GM19463 (cell line): ENCODE data around the gene CCDC137.
"Not testable (repeated sequence)": the region's sequence is repeated elsewhere in the genome, so short reads cannot be mapped to it uniquely, and the experiment has no call there.

Experiments used
- ATAC-seq: cut with Tn5 transposase; IDR thresholded peaks from one replicate; pipeline ENCODE4 v1.9.1; 2021; ENCODE audit warnings: mild to moderate bottlenecking, moderate library complexity; ENCODE audit not compliant: unreplicated experiment

The CCDC137 gene

DNA sequence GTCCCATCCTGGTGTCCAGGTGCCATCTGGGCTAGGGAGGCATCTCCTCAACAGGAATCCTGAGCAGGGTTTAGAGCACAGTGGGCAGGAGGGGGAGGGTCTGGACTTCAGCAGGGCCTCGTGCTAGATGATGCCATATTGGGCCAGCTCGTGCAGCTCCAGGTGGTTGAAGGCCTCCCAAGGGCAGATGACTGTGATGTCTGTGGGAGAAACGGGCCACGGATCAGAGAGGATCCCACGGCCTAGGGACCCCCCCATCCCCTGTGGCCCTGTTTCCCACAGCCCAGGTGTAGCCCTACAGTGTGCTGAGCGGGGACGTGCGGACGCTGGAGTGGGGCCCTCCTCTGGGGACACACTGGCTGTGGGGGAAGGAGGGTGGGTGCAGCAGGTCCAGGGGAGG is 15.6 kb upstream of the CCDC137 start:
- no peak for ATAC-seq

DNA sequence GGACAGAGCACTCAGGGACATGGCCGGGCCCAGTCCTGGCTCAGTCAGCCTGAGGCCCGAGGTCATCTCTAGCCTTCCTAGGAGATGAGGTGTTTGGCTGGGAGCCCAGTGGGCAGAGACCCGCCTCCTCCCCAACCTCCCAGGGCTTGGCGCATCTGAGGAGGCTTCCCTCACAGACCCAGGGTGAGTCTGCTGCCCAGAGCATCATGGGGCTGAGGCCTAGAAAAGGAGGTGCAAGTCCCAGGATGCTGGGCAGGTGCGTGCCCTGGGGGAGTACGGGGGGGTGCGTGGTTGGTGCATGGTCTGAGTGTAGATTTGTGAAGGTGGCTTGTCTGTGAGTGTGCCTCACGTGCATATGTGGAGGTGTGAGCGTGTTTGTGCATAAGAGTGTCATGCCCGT is 14.8 kb upstream of the CCDC137 start:
- ATAC-seq = no peak

DNA sequence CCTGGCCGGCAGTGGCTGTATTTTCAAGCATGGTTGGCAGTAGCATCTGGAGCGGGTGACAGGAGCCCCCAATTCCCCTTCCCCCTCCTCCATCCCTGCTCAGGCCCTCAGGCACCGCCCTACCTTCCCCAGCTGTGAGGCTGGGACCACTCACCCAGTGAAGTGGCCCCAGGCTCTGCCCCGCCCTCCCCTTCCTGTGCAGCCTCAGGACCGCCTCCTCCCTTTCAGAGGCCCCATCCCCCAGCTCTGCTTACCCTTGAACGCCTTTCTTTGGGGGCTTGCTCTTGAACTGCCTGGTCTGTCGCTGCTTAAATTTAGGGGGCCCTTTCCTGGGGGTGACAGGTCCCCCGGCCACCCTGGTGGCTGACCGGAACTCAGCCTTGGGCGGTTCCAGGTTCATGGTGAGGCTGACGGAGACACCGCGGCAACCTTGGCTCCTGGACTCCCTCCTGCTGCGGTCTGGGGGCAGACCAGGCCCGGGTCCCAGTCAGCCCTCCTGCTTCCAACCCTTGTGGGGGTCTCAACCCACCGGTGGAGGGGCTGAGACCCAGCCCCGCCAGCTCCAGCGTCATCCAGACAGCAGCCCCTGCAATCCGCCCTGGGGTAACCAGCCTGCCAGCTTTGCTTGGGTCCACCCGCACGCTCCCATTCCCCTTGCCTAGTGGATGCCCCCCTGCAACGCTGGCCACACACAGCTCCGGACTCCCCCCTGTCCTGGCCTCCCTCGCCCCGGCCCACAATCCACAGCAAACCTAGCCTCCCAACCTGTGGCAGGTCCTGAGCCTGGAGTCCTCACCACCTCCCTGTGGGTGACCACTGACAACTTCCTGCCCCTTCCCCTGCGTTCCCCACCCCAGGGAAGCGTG is 13.4 kb upstream of the CCDC137 start:
- ATAC-seq = no peak

- ATAC-seq = no peak
Measured at GRCh38 chr17:81655378-81656117, 11.0 kb upstream of the CCDC137 start.

- no peak for ATAC-seq
Measured at GRCh38 chr17:81656118-81656743, 10.3 kb upstream of the CCDC137 start, which contains the start of gene PDE6G. PDE6G (minus strand) TSS chr17:81656542; CDS start chr17:81653305, 3,237 bp downstream.

- no peak for ATAC-seq
Measured at GRCh38 chr17:81656835-81657234, 9.7 kb upstream of the CCDC137 start.

DNA sequence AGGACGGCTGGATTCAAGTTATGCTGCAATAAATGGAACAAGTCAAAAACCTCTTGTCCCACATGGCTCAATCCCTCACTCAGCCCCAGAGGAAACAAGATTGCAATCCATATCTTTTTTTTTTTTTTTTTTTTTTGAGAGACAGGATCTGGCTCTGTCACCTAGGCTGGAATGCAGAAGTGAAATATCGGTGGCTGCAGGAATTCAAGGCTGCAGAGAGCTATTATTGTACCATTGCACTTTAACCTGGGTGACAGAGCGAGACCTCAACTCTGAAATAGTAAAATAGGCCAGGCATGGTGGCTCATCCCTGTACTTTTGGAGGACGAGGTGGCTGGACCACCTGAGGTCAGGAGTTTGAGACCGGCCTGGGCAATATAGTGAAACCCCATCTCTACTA is 7.5 kb upstream of the CCDC137 start:
- no peak for ATAC-seq

DNA sequence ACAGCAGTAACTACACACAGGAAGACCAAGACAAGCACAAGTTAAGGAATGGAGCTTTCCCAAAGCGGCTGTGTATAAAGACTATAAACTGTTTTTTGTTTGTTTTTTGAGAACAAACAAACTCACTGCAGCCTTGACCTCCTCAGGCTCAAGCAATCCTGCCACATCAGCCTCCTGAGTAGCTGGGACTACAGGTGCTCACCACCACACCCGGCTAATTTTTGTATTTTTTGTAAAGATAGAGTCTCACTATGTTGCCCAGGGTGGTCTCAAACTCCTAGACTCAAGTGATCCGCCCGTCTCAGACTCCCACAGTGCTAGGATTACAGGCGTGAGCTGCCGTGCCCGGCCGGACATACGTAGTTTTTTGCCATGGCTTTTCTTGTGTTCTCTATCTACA is 6.1 kb upstream of the CCDC137 start:
- no peak for ATAC-seq

DNA sequence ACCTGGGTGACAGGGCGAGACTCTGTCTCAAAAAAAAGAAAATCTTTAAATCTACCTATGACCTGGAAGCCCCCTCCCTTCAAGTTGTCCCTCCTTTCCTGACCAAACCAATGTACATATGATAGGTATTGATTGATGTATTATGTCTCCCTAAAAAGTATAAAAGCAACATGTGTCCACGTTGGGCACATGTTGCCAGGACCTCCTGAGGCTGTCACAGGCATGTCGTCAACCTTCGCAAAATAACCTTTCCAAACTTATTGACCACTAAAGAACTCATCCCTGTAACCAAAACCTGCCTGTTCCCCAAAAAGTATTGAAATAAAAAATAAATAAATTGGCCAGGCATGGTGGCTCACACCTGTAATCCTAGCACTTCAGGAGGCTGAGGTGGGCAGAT is 4.5 kb upstream of the CCDC137 start:
- no peak for ATAC-seq

GRCh38 chr17:81664051-81664470 is 2.5 kb upstream of the CCDC137 start:
- ATAC-seq = no peak

DNA sequence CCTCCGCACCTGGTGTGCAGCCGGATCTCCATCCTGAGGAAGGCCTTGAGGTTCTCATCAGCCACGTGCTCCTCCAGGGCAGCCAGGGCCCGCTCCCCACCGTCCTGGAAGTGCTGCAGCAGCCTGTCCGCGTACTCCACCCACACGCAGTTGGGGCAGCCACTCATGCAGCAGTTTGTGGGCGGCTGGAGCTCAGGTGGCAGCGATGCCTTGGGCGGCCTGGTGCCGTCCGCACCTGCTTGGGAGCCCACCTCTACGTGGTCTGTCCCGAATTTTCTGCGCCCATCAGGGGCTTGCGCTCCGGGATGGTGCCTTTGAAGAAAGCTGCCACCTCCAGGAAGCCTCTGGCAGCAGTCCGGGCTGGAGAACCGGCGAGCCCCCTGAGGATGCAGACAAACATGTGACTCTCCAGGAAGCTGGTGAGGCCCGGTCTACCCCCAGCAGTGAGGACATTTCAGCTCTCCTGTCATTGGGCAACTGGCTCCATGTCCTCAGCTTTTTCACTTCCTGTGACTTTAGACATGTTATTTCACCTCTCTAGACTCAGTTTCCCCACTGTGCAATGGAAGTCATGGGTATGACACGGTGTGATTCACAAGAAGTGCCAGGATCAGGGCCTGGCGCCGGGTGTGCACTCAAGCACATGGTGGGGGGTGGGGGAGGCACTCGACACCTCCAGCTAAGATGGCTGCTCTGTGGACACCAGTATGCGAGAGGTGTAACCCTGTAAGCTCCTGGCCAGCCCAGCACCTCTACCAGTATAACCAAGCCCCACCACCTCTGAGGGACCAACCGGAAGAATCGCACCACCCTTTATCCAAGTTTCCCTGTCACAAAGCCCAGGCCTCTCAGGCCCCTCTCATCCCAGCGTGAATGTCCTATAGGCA is 1.1 kb upstream of the CCDC137 start:
- ATAC-seq = no peak

DNA sequence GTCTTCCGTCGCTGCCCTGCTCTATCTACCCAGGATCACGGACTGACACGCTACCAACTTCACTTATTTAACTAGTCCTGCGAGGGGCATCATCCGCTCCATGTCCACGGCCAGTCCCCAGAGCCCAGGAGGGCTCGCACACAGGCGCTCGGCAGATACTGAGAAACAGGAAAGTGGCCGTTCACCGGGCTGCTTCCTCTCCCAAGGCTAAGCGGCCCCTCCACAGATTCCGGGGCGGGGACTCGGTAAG is 520 bp upstream of the CCDC137 start:
- peak; percentile 6 for ATAC-seq

DNA sequence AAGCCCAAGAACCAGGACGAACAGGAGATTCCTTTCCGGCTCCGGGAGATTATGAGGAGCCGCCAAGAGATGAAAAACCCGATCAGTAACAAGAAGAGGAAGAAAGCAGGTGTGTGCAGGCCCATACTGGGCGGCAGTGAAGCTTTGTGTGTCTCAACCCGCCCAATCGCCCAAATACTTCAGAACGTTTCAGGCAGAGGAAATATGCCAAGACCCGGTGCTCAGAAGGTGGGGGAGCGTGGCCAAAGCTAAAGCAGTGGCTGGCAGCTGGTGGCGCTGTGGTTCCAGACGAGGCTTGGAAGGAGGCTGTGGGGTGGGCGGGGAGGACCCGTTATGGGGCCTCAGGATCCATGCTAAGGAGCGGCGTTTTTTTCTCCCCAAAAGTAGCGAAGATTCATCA is 1.2 kb downstream of the CCDC137 start:
- no peak for ATAC-seq

- no peak for ATAC-seq
Measured at GRCh38 chr17:81672504-81672903, 6.0 kb downstream of the CCDC137 start.

DNA sequence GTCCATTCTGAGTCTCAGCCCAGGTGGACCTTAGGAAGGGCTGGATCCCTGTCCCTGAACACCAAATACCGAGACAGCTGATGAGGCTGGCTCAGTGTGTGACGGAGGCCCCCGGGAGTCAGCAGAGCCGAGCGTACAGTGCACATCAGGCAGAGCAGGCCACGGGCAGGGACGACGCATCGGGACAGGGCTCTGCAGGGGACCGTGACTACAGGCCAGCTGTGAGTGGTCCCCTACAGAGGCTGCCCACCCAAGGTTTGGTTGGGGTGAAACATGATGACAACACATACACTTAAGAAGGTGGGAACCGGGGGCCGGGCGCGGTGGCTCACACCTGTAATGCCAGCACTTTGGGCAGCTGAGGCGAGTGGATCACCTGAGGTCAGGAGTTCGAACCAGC is 6.4 kb downstream of the CCDC137 start:
- ATAC-seq = no peak

GRCh38 chr17:81673561-81674258 is 7.2 kb downstream of the CCDC137 start:
- no peak for ATAC-seq

DNA sequence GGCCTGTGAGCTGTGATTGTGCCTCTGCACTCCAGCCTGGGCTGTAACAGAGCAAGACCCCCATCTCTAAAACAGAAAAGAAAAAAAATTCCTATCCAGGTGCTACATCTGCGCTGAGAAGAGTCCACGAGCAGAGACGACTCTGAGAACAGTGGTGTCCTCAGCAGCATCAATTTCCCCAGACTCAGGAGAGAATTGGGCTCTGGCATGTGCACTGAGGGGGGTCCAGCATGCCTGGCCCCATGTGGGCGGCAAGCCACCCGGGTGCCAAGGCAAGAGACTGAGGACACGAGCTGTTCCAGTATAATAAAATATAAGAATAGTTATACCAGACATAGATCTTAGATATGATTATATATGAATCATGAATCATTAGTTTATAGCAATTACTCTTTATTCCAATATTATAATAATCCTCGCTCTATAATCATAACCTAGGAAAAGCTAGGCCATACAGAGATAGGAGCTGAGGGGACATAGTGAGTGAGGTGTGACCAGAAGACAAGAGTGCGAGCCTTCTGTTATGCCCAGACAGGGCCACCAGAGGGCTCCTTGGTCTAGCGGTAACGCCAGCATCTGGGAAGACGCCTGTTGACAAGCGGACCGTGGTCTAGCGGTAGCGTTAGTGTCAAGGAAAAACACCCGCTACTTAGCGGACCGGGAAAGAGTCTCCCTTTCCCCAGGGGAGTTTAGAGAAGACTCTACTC is 9.1 kb downstream of the CCDC137 start:
- not testable (repeated sequence) for ATAC-seq

DNA sequence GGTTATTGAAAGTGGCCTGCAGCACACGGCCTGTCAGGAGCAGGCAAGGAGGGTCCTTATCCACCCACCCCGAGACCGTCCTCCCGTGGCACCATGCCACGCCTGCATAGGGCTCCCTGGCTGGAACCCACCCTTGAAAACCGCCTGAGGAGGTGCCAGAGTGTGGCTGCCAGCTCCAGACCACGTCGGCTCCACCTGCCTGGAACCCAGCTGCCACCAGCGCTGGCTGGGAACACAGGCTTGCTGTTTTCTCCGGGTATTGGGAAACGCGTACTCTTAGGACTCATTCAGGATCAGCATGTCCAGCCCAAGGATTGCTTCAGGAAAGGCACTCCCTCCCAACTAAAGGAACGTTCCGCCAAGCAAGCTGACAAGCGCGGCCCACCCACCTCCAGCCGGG is 10.4 kb downstream of the CCDC137 start:
- ATAC-seq = no peak

DNA sequence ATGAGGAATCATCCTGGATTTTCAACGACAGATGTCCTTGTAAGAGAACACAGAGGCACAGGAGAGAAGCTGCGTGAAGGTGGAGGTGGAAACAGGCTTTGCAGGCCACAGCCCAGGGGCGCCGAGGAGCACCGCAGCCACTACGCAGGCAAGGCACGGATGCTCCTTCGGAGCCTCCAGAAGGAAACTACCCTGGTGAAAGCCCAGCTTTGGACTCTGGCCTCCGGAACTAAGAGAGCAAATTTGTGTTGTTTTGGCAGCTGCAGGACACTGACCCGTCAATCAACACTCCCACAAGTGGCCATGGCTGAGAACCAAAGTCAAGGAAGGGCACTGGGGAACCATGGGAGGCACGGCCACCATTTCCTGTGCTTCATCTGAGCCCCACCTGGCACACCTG is 13.6 kb downstream of the CCDC137 start:
- no peak for ATAC-seq

DNA sequence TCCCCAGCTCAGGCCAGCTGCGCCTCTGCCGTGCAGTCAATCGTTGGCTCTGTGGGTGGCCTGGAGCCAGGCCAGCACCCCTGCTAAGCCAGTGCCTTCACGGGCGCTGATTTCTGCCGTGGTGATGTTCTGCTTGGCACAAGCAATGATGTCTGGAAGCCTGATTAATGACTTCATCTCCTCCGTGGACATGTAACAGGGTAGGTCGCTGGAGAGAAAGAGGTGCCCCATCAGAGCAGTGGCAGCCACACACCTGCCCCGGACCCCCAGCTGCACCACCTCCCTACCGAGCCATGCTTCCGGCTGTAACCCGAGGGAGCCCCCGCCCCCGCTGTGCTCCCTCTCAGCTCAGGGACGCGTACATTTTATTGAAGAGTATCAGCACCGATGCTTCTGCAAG is 15.1 kb downstream of the CCDC137 start:
- no peak for ATAC-seq
